SK-N-MC (cell line): ENCODE data around the gene CARF.

Experiments
- EZH2 ChIP-seq: fragments of 200-600 bp; sonication (generic); IDR thresholded peaks from one replicate; pipeline ENCODE4 v1.6.1; 2017; ENCODE audit warnings: antibody characterized with exemption
- POLR2AphosphoS5 ChIP-seq: IDR thresholded peaks from 2 replicates; pipeline ENCODE4 v1.6.1; 2012; ENCODE audit warnings: mild to moderate bottlenecking, low read depth, low read length, borderline replicate concordance

DNA sequence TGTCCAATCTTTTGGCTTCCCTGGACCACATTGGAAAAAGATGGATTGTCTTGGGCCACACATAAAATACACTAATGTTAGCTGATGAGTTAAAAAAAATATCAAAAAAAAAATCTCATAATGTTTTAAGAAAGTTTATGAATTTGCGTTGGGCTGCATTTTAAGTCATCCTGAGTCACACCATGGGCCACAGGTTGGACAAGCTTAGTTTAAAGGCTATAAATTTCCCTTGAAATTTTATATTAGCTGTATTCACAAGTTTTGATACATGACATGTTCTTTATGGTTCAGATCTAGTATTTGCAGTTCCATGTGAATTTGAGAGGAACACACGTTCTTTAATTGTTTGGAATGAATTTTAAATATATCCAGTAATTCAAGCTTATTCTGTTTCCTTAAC lies 21.9 kb downstream of the CARF start:
- no peak for TF ChIP-seq EZH2
- no peak for TF ChIP-seq POLR2AphosphoS5
